ENCODE data around the gene ZNF785. TPM values are rescaled to one million over a fixed set of nuclear protein-coding genes. Genes with fewer than 3 reads are reported as not detected.

ZNF785 gene
- total and polyA plus RNA-seq, 2 of the 13 experiments (the other 11 are each of a cell fraction or from before 2014, with no cell fraction given) = 0.01 TPM; not detected in 1

- TF ChIP-seq ZBTB40 (IDR thresholded peaks at IDR 0.05) (no peak), ZBTB40 (CRISPR knock-in tag; IDR thresholded peaks at IDR 0.05) (no peak), NCOA5 (CRISPR knock-in tag; IDR thresholded peaks at IDR 0.05) (no peak), KDM6A (CRISPR knock-in tag; IDR thresholded peaks at IDR 0.05; ENCODE audit: low read depth) (no peak), E2F5 (CRISPR knock-in tag; conservative IDR thresholded peaks at IDR 0.05) (peak; percentile 65; the same call in 1 of the 2 replicates), ZNF747 (CRISPR knock-in tag; IDR thresholded peaks at IDR 0.05; ENCODE audit: borderline replicate concordance) (no peak), ZBTB39 (CRISPR knock-in tag; IDR thresholded peaks at IDR 0.05) (no peak; the same call in 1 of the 2 replicates), HNRNPUL1 (IDR thresholded peaks at IDR 0.05; ENCODE audit: low read depth, low read length) (no peak)
- TF ChIP-seq, protein P1, sequence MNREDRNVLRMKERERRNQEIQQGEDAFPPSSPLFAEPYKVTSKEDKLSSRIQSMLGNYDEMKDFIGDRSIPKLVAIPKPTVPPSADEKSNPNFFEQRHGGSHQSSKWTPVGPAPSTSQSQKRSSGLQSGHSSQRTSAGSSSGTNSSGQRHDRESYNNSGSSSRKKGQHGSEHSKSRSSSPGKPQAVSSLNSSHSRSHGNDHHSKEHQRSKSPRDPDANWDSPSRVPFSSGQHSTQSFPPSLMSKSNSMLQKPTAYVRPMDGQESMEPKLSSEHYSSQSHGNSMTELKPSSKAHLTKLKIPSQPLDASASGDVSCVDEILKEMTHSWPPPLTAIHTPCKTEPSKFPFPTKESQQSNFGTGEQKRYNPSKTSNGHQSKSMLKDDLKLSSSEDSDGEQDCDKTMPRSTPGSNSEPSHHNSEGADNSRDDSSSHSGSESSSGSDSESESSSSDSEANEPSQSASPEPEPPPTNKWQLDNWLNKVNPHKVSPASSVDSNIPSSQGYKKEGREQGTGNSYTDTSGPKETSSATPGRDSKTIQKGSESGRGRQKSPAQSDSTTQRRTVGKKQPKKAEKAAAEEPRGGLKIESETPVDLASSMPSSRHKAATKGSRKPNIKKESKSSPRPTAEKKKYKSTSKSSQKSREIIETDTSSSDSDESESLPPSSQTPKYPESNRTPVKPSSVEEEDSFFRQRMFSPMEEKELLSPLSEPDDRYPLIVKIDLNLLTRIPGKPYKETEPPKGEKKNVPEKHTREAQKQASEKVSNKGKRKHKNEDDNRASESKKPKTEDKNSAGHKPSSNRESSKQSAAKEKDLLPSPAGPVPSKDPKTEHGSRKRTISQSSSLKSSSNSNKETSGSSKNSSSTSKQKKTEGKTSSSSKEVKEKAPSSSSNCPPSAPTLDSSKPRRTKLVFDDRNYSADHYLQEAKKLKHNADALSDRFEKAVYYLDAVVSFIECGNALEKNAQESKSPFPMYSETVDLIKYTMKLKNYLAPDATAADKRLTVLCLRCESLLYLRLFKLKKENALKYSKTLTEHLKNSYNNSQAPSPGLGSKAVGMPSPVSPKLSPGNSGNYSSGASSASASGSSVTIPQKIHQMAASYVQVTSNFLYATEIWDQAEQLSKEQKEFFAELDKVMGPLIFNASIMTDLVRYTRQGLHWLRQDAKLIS (CRISPR knock-in tag; IDR thresholded peaks at IDR 0.05) = no peak
- TF ChIP-seq, protein P2, sequence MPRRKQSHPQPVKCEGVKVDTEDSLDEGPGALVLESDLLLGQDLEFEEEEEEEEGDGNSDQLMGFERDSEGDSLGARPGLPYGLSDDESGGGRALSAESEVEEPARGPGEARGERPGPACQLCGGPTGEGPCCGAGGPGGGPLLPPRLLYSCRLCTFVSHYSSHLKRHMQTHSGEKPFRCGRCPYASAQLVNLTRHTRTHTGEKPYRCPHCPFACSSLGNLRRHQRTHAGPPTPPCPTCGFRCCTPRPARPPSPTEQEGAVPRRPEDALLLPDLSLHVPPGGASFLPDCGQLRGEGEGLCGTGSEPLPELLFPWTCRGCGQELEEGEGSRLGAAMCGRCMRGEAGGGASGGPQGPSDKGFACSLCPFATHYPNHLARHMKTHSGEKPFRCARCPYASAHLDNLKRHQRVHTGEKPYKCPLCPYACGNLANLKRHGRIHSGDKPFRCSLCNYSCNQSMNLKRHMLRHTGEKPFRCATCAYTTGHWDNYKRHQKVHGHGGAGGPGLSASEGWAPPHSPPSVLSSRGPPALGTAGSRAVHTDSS (CRISPR knock-in tag; conservative IDR thresholded peaks at IDR 0.05) = no peak
Measured at GRCh38 chr16:30609002-30609925, 23.8 kb upstream of the ZNF785 start (continued).
